HepG2 (cell line): ENCODE data around the gene KCNH1. TPM values are rescaled to one million over a fixed set of nuclear protein-coding genes. Genes with fewer than 3 reads are reported as not detected.

Experiments
- ATAC-seq: fragments of 200-7000 bp; cut with Tn5 transposase; 3 replicates; pipeline ENCODE4 v1.9.1; 2020; ENCODE audit warnings: mild to moderate bottlenecking, moderate library complexity
- BruUV-seq: library from RNA; stranded (reverse); fragments of 400-500 nt; replicated peaks from 2 replicates; lab custom pipeline; 2021; lab: Mats Ljungman, UMichigan
- CTCF ChIA-PET: fragments of 300-600 bp; formaldehyde crosslinking; extraction: SDS; loops from one replicate; lab custom pipeline; 2021; ENCODE audit warnings: low total read pairs, inconsistent platforms, low intra/inter-chr PET ratio; lab: Yijun Ruan, JAX
- POLR2A ChIA-PET: fragments of 350-600 bp; sonication (Branson Sonifier 250); formaldehyde crosslinking; loops from one replicate; lab custom pipeline; 2020; ENCODE audit warnings: antibody characterized with exemption, inconsistent platforms; lab: Yijun Ruan, JAX
- DNase-seq: peaks from one replicate; pipeline ENCODE4 v3.0.0-alpha.2; 2015; ENCODE audit warnings: low spot score
- FAIRE-seq: peaks from 3 replicates; lab custom pipeline; 2011; peaks lifted over from hg19 to GRCh38; lab: Jason Lieb, UNC
- H2AFZ ChIP-seq: one replicate; pipeline ENCODE4 v1.6.1; 2011; ENCODE audit warnings: low read length, inconsistent platforms
- H3K27ac ChIP-seq: fragments of 300-600 bp; 3 replicates; pipeline ENCODE4 v1.8.0; 2011; ENCODE audit warnings: mixed run types, mild to moderate bottlenecking, mixed read lengths, low read length, inconsistent platforms; ENCODE audit not compliant: insufficient read depth; ENCODE audit errors: extremely low read length
- H3K27me3 ChIP-seq, 2 experiments: fragments of 200-600 bp in 1 of 2; 2 replicates in 1 of 2; 3 replicates in 1 of 2; pipeline versions ENCODE4 v1.6.0 to v1.8.0; 2011; ENCODE audit warnings: low read length in 2 of 2, mild to moderate bottlenecking in 2 of 2, moderate library complexity in 2 of 2, inconsistent platforms in 1 of 2; ENCODE audit not compliant: insufficient read depth in 2 of 2, control insufficient read depth in 1 of 2
- H3K36me3 ChIP-seq, 2 experiments: fragments of 200-600 bp in 1 of 2; replicated peaks in 1 of 2; 2 replicates in 1 of 2; 3 replicates in 1 of 2; pipeline versions ENCODE4 v1.5.1 to v1.8.0; 2011; ENCODE audit warnings: low read length in 2 of 2, inconsistent platforms in 1 of 2; ENCODE audit not compliant: insufficient read depth in 2 of 2, control insufficient read depth in 1 of 2
- H3K4me1 ChIP-seq: 2 replicates; pipeline ENCODE4 v1.5.1; 2012; ENCODE audit warnings: low read length, inconsistent platforms; ENCODE audit not compliant: insufficient read depth
- H3K4me2 ChIP-seq: 2 replicates; pipeline ENCODE4 v1.6.0; 2011; ENCODE audit warnings: low read depth, low read length, inconsistent platforms
- H3K4me3 ChIP-seq, 3 experiments: fragments of 200-600 bp in 1 of 3; sonication (generic), shearing (Covaris generic) in 1 of 3; replicated peaks in 1 of 3; 2 replicates each; pipeline ENCODE4 v1.5.1; 2011 to 2016; ENCODE audit warnings: low read length in 3 of 3, inconsistent platforms in 2 of 3, low read depth in 2 of 3, mild to moderate bottlenecking in 2 of 3, control low read depth in 1 of 3, mixed read lengths in 1 of 3; ENCODE audit not compliant: insufficient read depth in 1 of 3
- H3K79me2 ChIP-seq: one replicate; pipeline ENCODE4 v1.6.1; 2011; ENCODE audit warnings: low read length, inconsistent platforms; ENCODE audit not compliant: insufficient read depth
- H3K9ac ChIP-seq: 2 replicates; pipeline ENCODE4 v1.6.0; 2011; ENCODE audit warnings: mild to moderate bottlenecking, low read depth, low read length, inconsistent platforms; ENCODE audit not compliant: insufficient read depth
- H3K9me3 ChIP-seq: 2 replicates; pipeline ENCODE4 v1.5.1; 2012; ENCODE audit warnings: mild to moderate bottlenecking, low read length
- H4K20me1 ChIP-seq: 2 replicates; pipeline ENCODE4 v1.6.0; 2011; ENCODE audit warnings: inconsistent platforms, mild to moderate bottlenecking, low read length, moderate library complexity; ENCODE audit not compliant: insufficient read depth
- AGO1 ChIP-seq: fragments of 200-400 bp; formaldehyde crosslinking; IDR thresholded peaks from 2 replicates; pipeline ENCODE4 v1.6.1; 2017; ENCODE audit warnings: mild to moderate bottlenecking, low read depth, low read length, moderate library complexity; ENCODE audit not compliant: poor library complexity, severe bottlenecking
- AKAP8 ChIP-seq: sonication (generic); formaldehyde crosslinking; IDR thresholded peaks from 2 replicates; pipeline ENCODE4 v1.5.1; 2020; ENCODE audit warnings: mild to moderate bottlenecking, missing genetic modification reagents
- CCAR2 ChIP-seq: fragments of 200-400 bp; formaldehyde crosslinking; optimal IDR thresholded peaks from 2 replicates; pipeline ENCODE3; 2018; ENCODE audit warnings: low read depth, mild to moderate bottlenecking, low read length, moderate library complexity
- CHD2 ChIP-seq: IDR thresholded peaks from 2 replicates; pipeline ENCODE4 v1.6.1; 2011; ENCODE audit warnings: low read depth, low read length, improper control_type of control experiment
- GATAD2A ChIP-seq: IDR thresholded peaks from 2 replicates; pipeline ENCODE4 v1.6.1; 2016
- GPN1 ChIP-seq: sonication (generic); formaldehyde crosslinking; IDR thresholded peaks from 2 replicates; pipeline ENCODE4 v1.5.1; 2020; ENCODE audit warnings: missing genetic modification reagents, borderline replicate concordance
- KDM6A ChIP-seq: IDR thresholded peaks from 2 replicates; pipeline ENCODE4 v1.6.1; 2016; ENCODE audit warnings: low read depth
- NFYC ChIP-seq: IDR thresholded peaks from 2 replicates; pipeline ENCODE4 v1.6.1; 2016; ENCODE audit warnings: missing genetic modification reagents, missing compliant biosample characterization
- PHF5A ChIP-seq: IDR thresholded peaks from one replicate; pipeline ENCODE4 v1.6.1; 2018; ENCODE audit warnings: low read depth, missing genetic modification reagents; ENCODE audit not compliant: unreplicated experiment
- TRIM24 ChIP-seq: sonication (generic); formaldehyde crosslinking; IDR thresholded peaks from 2 replicates; pipeline ENCODE4 v1.8.0; 2022; ENCODE audit warnings: mild to moderate bottlenecking, missing genetic modification reagents
- WIZ ChIP-seq: sonication (generic); formaldehyde crosslinking; IDR thresholded peaks from 2 replicates; pipeline ENCODE4 v1.5.1; 2020; ENCODE audit warnings: mild to moderate bottlenecking, missing genetic modification reagents
- ZNF337 ChIP-seq: sonication (generic); formaldehyde crosslinking; IDR thresholded peaks from 2 replicates; pipeline ENCODE4 v1.5.1; 2020; ENCODE audit warnings: missing genetic modification reagents, low read depth, mild to moderate bottlenecking, borderline replicate concordance
- ZNF7 ChIP-seq: IDR thresholded peaks from 2 replicates; pipeline ENCODE4 v1.6.1; 2016; ENCODE audit warnings: missing biosample characterization, missing genetic modification reagents
- ZSCAN22 ChIP-seq: sonication (generic); formaldehyde crosslinking; IDR thresholded peaks from 2 replicates; pipeline ENCODE4 v1.4.0; 2020; ENCODE audit warnings: mild to moderate bottlenecking, missing genetic modification reagents
- ZSCAN31 ChIP-seq: sonication (generic); formaldehyde crosslinking; IDR thresholded peaks from 2 replicates; pipeline ENCODE4 v1.5.0; 2020; ENCODE audit warnings: low read depth, mild to moderate bottlenecking, missing genetic modification reagents
- WGBS: methylation state at CpG from one replicate; pipeline ENCODE4 v1.1.6; 2017; ENCODE audit warnings: low lambda C conversion rate; 5-methylcytosine and 5-hydroxymethylcytosine counted together
- in situ Hi-C: cut with HindIII; loops from 2 replicates; pipeline ENCODE4 v1.10.0; 2017; ENCODE audit warnings: low pct_unique_long_range_greater_than_20kb; ENCODE audit not compliant: extremely low pct_ligation_motif_present
- intact Hi-C: fragments of 100-400 bp; cut with micrococcal nuclease; formaldehyde crosslinking; loops from one replicate; pipeline ENCODE4 v1.10.0; 2022; ENCODE audit not compliant: unreplicated experiment
- polyA plus RNA-seq, 8 experiments: library from polyadenylated mRNA; depleted of rRNA in 3 of 8; stranded (reverse) in 7 of 8; unstranded in 1 of 8; fragments of >200 nt; fragmentation: Illumina TruSeq in 4 of 8; extraction: Trizol in 4 of 8; gene quantifications; 2 replicates each; pipeline versions ENCODE4 v1.2.1 to v1.2.3, GENCODE V29; 2011 to 2016; ENCODE audit warnings: low read depth in 4 of 8, missing spikeins in 1 of 8, mixed read lengths in 1 of 8; ENCODE audit not compliant: insufficient read depth in 1 of 8
- total RNA-seq, 5 experiments: library from RNA; depleted of rRNA; stranded (reverse); fragments of >200 nt; fragmentation: Illumina TruSeq; extraction: Trizol; gene quantifications; 2 replicates each; pipeline ENCODE4 v1.2.3, GENCODE V29; 2016; ENCODE audit warnings: low read depth in 1 of 5
- TF ChIP-seq, protein P1 (sequence below): sonication (generic); formaldehyde crosslinking; IDR thresholded peaks from 2 replicates; pipeline ENCODE4 v1.5.1; 2020; ENCODE audit warnings: mild to moderate bottlenecking, moderate library complexity, missing genetic modification reagents
- TF ChIP-seq, protein P2 (sequence below): sonication (generic); formaldehyde crosslinking; IDR thresholded peaks from 2 replicates; pipeline ENCODE4 v1.8.1; 2023; ENCODE audit warnings: mild to moderate bottlenecking, missing genetic modification reagents

The KCNH1 gene
- total and polyA plus RNA-seq, 2 of the 13 experiments (the other 11 are each of a cell fraction or from before 2014, with no cell fraction given) = not detected

GRCh38 chr1:210908257-210908656 is 225.7 kb downstream of the KCNH1 start:
- no peak for DNase-seq
- CTCF ChIA-PET = no interaction called here
- no TSS peak for BruUV-seq
- ATAC-seq = no peak
- Histone ChIP-seq H3K27ac (no peak overlapping the region), H3K4me2 (no peak overlapping the region), H3K9ac (no peak overlapping the region), H3K36me3 (no peaks in the 10 kb centered on the region), H2AFZ (no peak overlapping the region), H3K4me1 (no peaks in the 10 kb centered on the region), H3K9me3 (no peaks in the 10 kb centered on the region), H4K20me1 (no peaks in the 10 kb centered on the region), H3K4me3 (no peak overlapping the region), H3K79me2 (no peaks in the 10 kb centered on the region), H3K27me3 (no peaks in the 10 kb centered on the region; a peak in 1 of 5 replicates)
- in situ Hi-C loops = no loop called here
- no peak for TF ChIP-seq ZNF7 (CRISPR knock-in tag)
- TF ChIP-seq, protein P1, sequence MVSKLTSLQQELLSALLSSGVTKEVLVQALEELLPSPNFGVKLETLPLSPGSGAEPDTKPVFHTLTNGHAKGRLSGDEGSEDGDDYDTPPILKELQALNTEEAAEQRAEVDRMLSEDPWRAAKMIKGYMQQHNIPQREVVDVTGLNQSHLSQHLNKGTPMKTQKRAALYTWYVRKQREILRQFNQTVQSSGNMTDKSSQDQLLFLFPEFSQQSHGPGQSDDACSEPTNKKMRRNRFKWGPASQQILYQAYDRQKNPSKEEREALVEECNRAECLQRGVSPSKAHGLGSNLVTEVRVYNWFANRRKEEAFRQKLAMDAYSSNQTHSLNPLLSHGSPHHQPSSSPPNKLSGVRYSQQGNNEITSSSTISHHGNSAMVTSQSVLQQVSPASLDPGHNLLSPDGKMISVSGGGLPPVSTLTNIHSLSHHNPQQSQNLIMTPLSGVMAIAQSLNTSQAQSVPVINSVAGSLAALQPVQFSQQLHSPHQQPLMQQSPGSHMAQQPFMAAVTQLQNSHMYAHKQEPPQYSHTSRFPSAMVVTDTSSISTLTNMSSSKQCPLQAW (CRISPR knock-in tag) = no peak
- no peak for TF ChIP-seq NFYC (CRISPR knock-in tag)
- no peak for TF ChIP-seq ZSCAN31
- TF ChIP-seq, protein P2, sequence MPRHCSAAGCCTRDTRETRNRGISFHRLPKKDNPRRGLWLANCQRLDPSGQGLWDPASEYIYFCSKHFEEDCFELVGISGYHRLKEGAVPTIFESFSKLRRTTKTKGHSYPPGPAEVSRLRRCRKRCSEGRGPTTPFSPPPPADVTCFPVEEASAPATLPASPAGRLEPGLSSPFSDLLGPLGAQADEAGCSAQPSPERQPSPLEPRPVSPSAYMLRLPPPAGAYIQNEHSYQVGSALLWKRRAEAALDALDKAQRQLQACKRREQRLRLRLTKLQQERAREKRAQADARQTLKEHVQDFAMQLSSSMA = no peak
- no peak for TF ChIP-seq KDM6A
- no peak for TF ChIP-seq GPN1 (CRISPR knock-in tag)
- no peak for TF ChIP-seq TRIM24 (CRISPR knock-in tag)
- no peak for TF ChIP-seq AKAP8 (CRISPR knock-in tag)
- no peak for TF ChIP-seq CHD2
- no peak for TF ChIP-seq CCAR2
- no peak for TF ChIP-seq WIZ (CRISPR knock-in tag)
- no peak for TF ChIP-seq ZSCAN22 (CRISPR knock-in tag)
- TF ChIP-seq AGO1 = no peak
- TF ChIP-seq PHF5A = no peak
- TF ChIP-seq ZNF337 = no peak
- no peak for TF ChIP-seq GATAD2A (CRISPR knock-in tag)
- intact Hi-C loops = no loop called here
- POLR2A ChIA-PET = no interaction called here
- no peak for FAIRE-seq
- 8% methylated on average over 5 of the region's 5 CpGs for WGBS
